Measurements from ENCODE around the gene INTS14. TPM values are rescaled to one million over a fixed set of nuclear protein-coding genes. Genes with fewer than 3 reads are reported as not detected.

The INTS14 gene
- total and polyA plus RNA-seq, 5 donors from 2014 or later = 22.7 to 40.6 (median 30.5) TPM

DNA sequence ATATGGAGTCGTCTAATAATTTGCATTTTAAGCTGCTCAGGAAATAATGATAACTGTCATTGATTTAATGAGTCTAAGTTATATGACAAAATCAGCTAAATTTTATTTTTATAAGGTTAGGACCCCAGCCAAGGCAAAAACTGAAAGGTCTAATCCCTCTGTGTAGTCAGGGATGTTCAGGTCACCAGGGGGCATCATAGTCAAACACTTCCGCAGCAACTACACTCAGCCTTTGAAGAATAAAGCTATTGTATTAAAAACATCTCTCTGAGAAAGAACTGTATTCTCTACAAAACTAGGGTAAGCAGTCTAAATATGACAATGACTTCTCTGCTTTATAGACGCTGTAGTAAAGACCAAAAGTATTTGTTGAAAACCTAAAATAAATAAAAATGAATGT is 15.0 kb downstream of the INTS14 start:
- Mint-ChIP-seq H3K4me1 (peaks cover 0 to 15% (median 5%) of the 10 kb centered on the region in 4 donors), H3K4me3 (no peak overlapping the region), H3K9me3 (no peaks in the 10 kb centered on the region), H3K36me3 (peaks cover 56% of the 10 kb centered on the region), H3K27ac (no peak overlapping the region), H3K27me3 (no peaks in the 10 kb centered on the region)
- Histone ChIP-seq H3K9me3 (ENCODE audit: control insufficient read depth in 2 of 2, low read length in 2 of 2) (no peaks in the 10 kb centered on the region), H3K4me3 (ENCODE audit: low read depth, low read length) (no peak overlapping the region), H3K27ac (ENCODE audit: insufficient read depth, low read length, poor library complexity, severe bottlenecking) (no peak overlapping the region), H3K36me3 (ENCODE audit: control insufficient read depth, insufficient read depth, low read length) (peaks cover 76% of the 10 kb centered on the region), H3K27me3 (ENCODE audit: control insufficient read depth, insufficient read depth, low read length) (no peaks in the 10 kb centered on the region), H3K4me1 (ENCODE audit: control insufficient read depth, insufficient read depth, low read length, poor library complexity, severe bottlenecking) (no peaks in the 10 kb centered on the region)
- no peak for ATAC-seq (ENCODE audit: low read depth in 2 of 2)
- peak; percentile 18 to 30 (median 24) for DNase-seq

- Mint-ChIP-seq H3K9me3 (peaks cover 0 to 1% (median 0%) of the 10 kb centered on the region in 7 donors), H3K4me1 (peaks cover 22 to 62% (median 43%) of the 10 kb centered on the region in 4 donors), H3K27ac (peak overlapping the region in 2 of 3 donors; percentile 9 to 34), H3K36me3 (peaks cover 60% of the 10 kb centered on the region), H3K27me3 (no peaks in the 10 kb centered on the region), H3K4me3 (no peak overlapping the region)
- H3K27me3 ChIP-seq (ENCODE audit: control insufficient read depth, insufficient read depth, low read length) = no peaks in the 10 kb centered on the region
- DNase-seq (no peak), ATAC-seq (ENCODE audit: low read depth in 2 of 2) (no peak)
- peaks cover 19% of the 10 kb centered on the region for H3K4me1 ChIP-seq (ENCODE audit: control insufficient read depth, insufficient read depth, low read length, poor library complexity, severe bottlenecking)
- H3K27ac ChIP-seq (ENCODE audit: insufficient read depth, low read length, poor library complexity, severe bottlenecking) = no peak overlapping the region
- H3K9me3 ChIP-seq (ENCODE audit: control insufficient read depth in 2 of 2, low read length in 2 of 2) = no peaks in the 10 kb centered on the region
- peaks cover 44% of the 10 kb centered on the region for H3K36me3 ChIP-seq (ENCODE audit: control insufficient read depth, insufficient read depth, low read length)
- no peak overlapping the region for H3K4me3 ChIP-seq (ENCODE audit: low read depth, low read length)
These were observed 23.8 kb downstream of the INTS14 start for GRCh38 chr15:65587094-65587493.

DNA sequence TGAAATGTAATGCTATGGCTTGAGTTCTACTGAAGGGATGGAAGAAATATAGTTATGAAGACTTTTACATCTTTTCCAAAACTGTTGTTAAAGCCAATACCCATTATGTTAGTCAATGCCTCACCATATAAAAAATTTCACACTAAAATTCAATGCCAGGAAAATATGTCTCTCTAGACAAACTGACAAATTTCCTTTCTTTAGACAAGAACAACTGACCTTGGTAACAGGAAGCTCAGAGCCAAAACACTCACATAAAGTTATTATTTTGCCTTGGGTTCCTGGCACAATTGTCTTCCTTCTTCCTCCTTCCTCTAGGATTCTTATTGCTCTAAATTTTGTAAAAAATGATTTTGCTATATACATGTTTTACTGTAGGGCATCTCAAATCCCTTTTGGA is 26.7 kb downstream of the INTS14 start:
- Histone ChIP-seq H3K4me1 (ENCODE audit: control insufficient read depth, insufficient read depth, low read length, poor library complexity, severe bottlenecking) (peaks cover 19% of the 10 kb centered on the region), H3K27me3 (ENCODE audit: control insufficient read depth, insufficient read depth, low read length) (no peaks in the 10 kb centered on the region), H3K27ac (ENCODE audit: insufficient read depth, low read length, poor library complexity, severe bottlenecking) (peak overlapping the region; percentile 78), H3K9me3 (ENCODE audit: control insufficient read depth in 2 of 2, low read length in 2 of 2) (no peaks in the 10 kb centered on the region), H3K36me3 (ENCODE audit: control insufficient read depth, insufficient read depth, low read length) (peaks cover 42% of the 10 kb centered on the region), H3K4me3 (ENCODE audit: low read depth, low read length) (peak overlapping the region; percentile 42)
- no peaks in the 10 kb centered on the region for H3K9me3 Mint-ChIP-seq
- H3K27me3 Mint-ChIP-seq = no peaks in the 10 kb centered on the region
- H3K36me3 Mint-ChIP-seq = peaks cover 39% of the 10 kb centered on the region
- DNase-seq (no peak), ATAC-seq (ENCODE audit: low read depth in 2 of 2) (no peak)
- peaks cover 25 to 48% (median 42%) of the 10 kb centered on the region in 4 donors for H3K4me1 Mint-ChIP-seq
- peak overlapping the region; percentile 88 to 91 (median 89) for H3K27ac Mint-ChIP-seq
- H3K4me3 Mint-ChIP-seq = peak overlapping the region in 3 of 4 donors; percentile 50 to 74 (median 73)

DNA sequence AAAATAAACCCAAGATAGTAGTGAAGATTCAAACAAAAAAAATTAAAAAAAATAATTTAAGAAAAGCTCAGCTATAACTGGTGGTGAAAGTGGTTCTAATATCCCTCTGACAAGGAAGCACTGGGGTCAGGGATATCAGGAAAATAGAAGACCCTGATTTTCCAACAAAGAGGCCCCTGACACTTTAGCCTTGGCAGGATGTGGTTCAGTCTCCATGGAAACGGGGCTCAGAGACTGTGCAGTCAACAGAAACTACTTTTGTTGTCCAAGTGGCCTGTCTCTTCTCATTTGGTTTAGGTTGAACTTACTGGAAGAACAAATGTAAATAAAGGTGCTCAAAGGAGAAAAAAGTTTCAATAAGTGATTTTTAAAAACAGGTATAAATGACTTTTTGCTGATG is 27.2 kb downstream of the INTS14 start:
- ATAC-seq (ENCODE audit: low read depth in 2 of 2) = peak; percentile 77 to 85
- Mint-ChIP-seq H3K4me3 (peak overlapping the region; percentile 50 to 74 (median 68)), H3K27me3 (no peaks in the 10 kb centered on the region), H3K36me3 (peaks cover 39% of the 10 kb centered on the region), H3K4me1 (peaks cover 25 to 48% (median 42%) of the 10 kb centered on the region in 4 donors), H3K9me3 (no peaks in the 10 kb centered on the region), H3K27ac (peak overlapping the region; percentile 88 to 91 (median 89))
- Histone ChIP-seq H3K4me1 (ENCODE audit: control insufficient read depth, insufficient read depth, low read length, poor library complexity, severe bottlenecking) (peaks cover 19% of the 10 kb centered on the region), H3K27me3 (ENCODE audit: control insufficient read depth, insufficient read depth, low read length) (no peaks in the 10 kb centered on the region), H3K36me3 (ENCODE audit: control insufficient read depth, insufficient read depth, low read length) (peaks cover 44% of the 10 kb centered on the region), H3K9me3 (ENCODE audit: control insufficient read depth in 2 of 2, low read length in 2 of 2) (no peaks in the 10 kb centered on the region), H3K4me3 (ENCODE audit: low read depth, low read length) (peak overlapping the region; percentile 42), H3K27ac (ENCODE audit: insufficient read depth, low read length, poor library complexity, severe bottlenecking) (peak overlapping the region; percentile 78)
- DNase-seq = peak; percentile 15 to 82 (median 67)

DNA sequence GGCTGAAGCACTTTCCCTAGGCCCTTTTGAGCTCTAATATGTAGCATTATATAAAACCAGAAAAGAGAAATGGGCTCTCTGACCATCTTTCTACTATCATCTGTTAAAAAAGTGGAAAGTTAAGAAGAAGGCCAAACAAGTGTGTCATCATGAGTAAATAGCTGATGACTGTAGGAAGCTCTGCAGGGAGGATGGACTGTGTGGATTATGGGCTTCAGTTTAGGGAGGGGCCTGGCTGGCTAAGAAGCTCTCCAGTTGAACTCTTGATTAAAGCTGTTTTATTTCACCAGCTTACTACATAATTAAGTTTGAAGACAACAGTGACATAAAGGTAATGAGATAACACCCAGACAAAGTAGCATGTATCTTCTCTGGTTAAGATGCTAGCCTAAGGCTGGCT is 30.6 kb downstream of the INTS14 start:
- no peak for ATAC-seq (ENCODE audit: low read depth in 2 of 2)
- Histone ChIP-seq H3K9me3 (ENCODE audit: control insufficient read depth in 2 of 2, low read length in 2 of 2) (no peaks in the 10 kb centered on the region), H3K27ac (ENCODE audit: insufficient read depth, low read length, poor library complexity, severe bottlenecking) (peak overlapping the region; percentile 19), H3K4me3 (ENCODE audit: low read depth, low read length) (no peak overlapping the region), H3K27me3 (ENCODE audit: control insufficient read depth, insufficient read depth, low read length) (no peaks in the 10 kb centered on the region), H3K4me1 (ENCODE audit: control insufficient read depth, insufficient read depth, low read length, poor library complexity, severe bottlenecking) (peaks cover 19% of the 10 kb centered on the region), H3K36me3 (ENCODE audit: control insufficient read depth, insufficient read depth, low read length) (peaks cover 62% of the 10 kb centered on the region)
- H3K9me3 Mint-ChIP-seq = no peaks in the 10 kb centered on the region
- H3K36me3 Mint-ChIP-seq = peaks cover 37% of the 10 kb centered on the region
- peaks cover 18 to 33% (median 29%) of the 10 kb centered on the region in 4 donors for H3K4me1 Mint-ChIP-seq
- H3K4me3 Mint-ChIP-seq = no peak overlapping the region
- DNase-seq = no peak
- H3K27me3 Mint-ChIP-seq = no peaks in the 10 kb centered on the region
- H3K27ac Mint-ChIP-seq = peak overlapping the region; percentile 15 to 47 (median 27)

GRCh38 chr15:65579762-65580161 is 31.2 kb downstream of the INTS14 start:
- peak overlapping the region; percentile 19 for H3K27ac ChIP-seq (ENCODE audit: insufficient read depth, low read length, poor library complexity, severe bottlenecking)
- H3K4me1 ChIP-seq (ENCODE audit: control insufficient read depth, insufficient read depth, low read length, poor library complexity, severe bottlenecking) = peaks cover 18% of the 10 kb centered on the region
- H3K36me3 ChIP-seq (ENCODE audit: control insufficient read depth, insufficient read depth, low read length) = peaks cover 63% of the 10 kb centered on the region
- no peaks in the 10 kb centered on the region for H3K9me3 Mint-ChIP-seq
- peaks cover 18 to 32% (median 28%) of the 10 kb centered on the region in 4 donors for H3K4me1 Mint-ChIP-seq
- ATAC-seq (ENCODE audit: low read depth in 2 of 2) = no peak
- H3K27me3 Mint-ChIP-seq = no peaks in the 10 kb centered on the region
- no peak for DNase-seq
- no peak overlapping the region for H3K4me3 ChIP-seq (ENCODE audit: low read depth, low read length)
- H3K27me3 ChIP-seq (ENCODE audit: control insufficient read depth, insufficient read depth, low read length) = no peaks in the 10 kb centered on the region
- H3K4me3 Mint-ChIP-seq = no peak overlapping the region
- peak overlapping the region in 1 of 3 donors; percentile 47 for H3K27ac Mint-ChIP-seq
- peaks cover 37% of the 10 kb centered on the region for H3K36me3 Mint-ChIP-seq
- H3K9me3 ChIP-seq (ENCODE audit: control insufficient read depth in 2 of 2, low read length in 2 of 2) = no peaks in the 10 kb centered on the region

- H3K36me3 Mint-ChIP-seq = peaks cover 37% of the 10 kb centered on the region
- Histone ChIP-seq H3K4me1 (ENCODE audit: control insufficient read depth, insufficient read depth, low read length, poor library complexity, severe bottlenecking) (peaks cover 11% of the 10 kb centered on the region), H3K27me3 (ENCODE audit: control insufficient read depth, insufficient read depth, low read length) (no peaks in the 10 kb centered on the region), H3K9me3 (ENCODE audit: control insufficient read depth in 2 of 2, low read length in 2 of 2) (no peaks in the 10 kb centered on the region), H3K4me3 (ENCODE audit: low read depth, low read length) (no peak overlapping the region), H3K27ac (ENCODE audit: insufficient read depth, low read length, poor library complexity, severe bottlenecking) (no peak overlapping the region), H3K36me3 (ENCODE audit: control insufficient read depth, insufficient read depth, low read length) (peaks cover 68% of the 10 kb centered on the region)
- H3K9me3 Mint-ChIP-seq = no peaks in the 10 kb centered on the region
- peaks cover 17 to 26% (median 22%) of the 10 kb centered on the region in 4 donors for H3K4me1 Mint-ChIP-seq
- H3K4me3 Mint-ChIP-seq = no peak overlapping the region
- DNase-seq = no peak
- peak overlapping the region in 1 of 3 donors; percentile 46 for H3K27ac Mint-ChIP-seq
- no peaks in the 10 kb centered on the region for H3K27me3 Mint-ChIP-seq
- ATAC-seq (ENCODE audit: low read depth in 2 of 2) = no peak
These were observed 31.8 kb downstream of the INTS14 start for GRCh38 chr15:65578904-65579728.
